HCT116 (cell line): ENCODE data around the gene AFAP1. TPM values are rescaled to one million over a fixed set of nuclear protein-coding genes. Genes with fewer than 3 reads are reported as not detected.

Experiments used
- ATAC-seq: fragments of 200-7000 bp; cut with Tn5 transposase; 2 replicates; pipeline ENCODE4 v1.9.1; 2020; ENCODE audit warnings: mild to moderate bottlenecking, moderate library complexity
- BruUV-seq: library from RNA; stranded (reverse); fragments of 400-500 nt; replicated peaks from 2 replicates; lab custom pipeline; 2021; lab: Mats Ljungman, UMichigan
- CTCF ChIA-PET: fragments of 300-600 bp; sonication (Branson Sonifier 250); formaldehyde crosslinking; loops from one replicate; lab custom pipeline; 2021; ENCODE audit warnings: antibody characterized with exemption; lab: Charles Lee
- POLR2A ChIA-PET: fragments of 300-600, 350-600 bp; sonication (Branson Sonifier 250); formaldehyde crosslinking; loops from one replicate; lab custom pipeline; 2021; ENCODE audit warnings: antibody characterized with exemption; lab: Charles Lee
- RAD21 ChIA-PET, 2 experiments: fragments of 300-600 bp; sonication (Branson Sonifier 250); formaldehyde crosslinking; loops; one replicate each; lab custom pipeline; 2023; ENCODE audit warnings: low total read pairs in 2 of 2; ENCODE audit not compliant: uncharacterized antibody in 2 of 2, unreplicated experiment in 2 of 2, low non-redundant PET in 1 of 2; lab: Charles Lee
- DNase-seq: peaks from one replicate; pipeline ENCODE4 v3.0.0-alpha.2; 2010; ENCODE audit warnings: low read depth, low spot score
- H2AFZ ChIP-seq: fragments of 200-600 bp; shearing (Covaris generic), sonication (generic); 2 replicates; pipeline ENCODE4 v1.6.1; 2017; ENCODE audit warnings: low read depth, mixed run types, mixed read lengths, antibody characterized with exemption, low read length; ENCODE audit not compliant: poor library complexity, severe bottlenecking
- H3K27ac ChIP-seq: 2 replicates; pipeline ENCODE4 v1.5.1; 2012; ENCODE audit warnings: low read depth, low read length
- H3K27me3 ChIP-seq: fragments of 200-600 bp; sonication (generic); 2 replicates; pipeline ENCODE4 v1.6.1; 2016; ENCODE audit warnings: mixed run types, low read length, mixed read lengths; ENCODE audit not compliant: insufficient read depth
- H3K36me3 ChIP-seq, 2 experiments: fragments of 200-500 bp in 1 of 2; fragments of 200-600 bp in 1 of 2; sonication (Bioruptor generic) in 1 of 2; sonication (generic) in 1 of 2; 2 replicates each; pipeline versions ENCODE4 v1.5.1 to v1.6.1; 2014 to 2016; ENCODE audit warnings: low read length in 2 of 2, inconsistent platforms in 1 of 2, mixed read lengths in 1 of 2, mixed run types in 1 of 2; ENCODE audit not compliant: insufficient read depth in 2 of 2, control insufficient read depth in 1 of 2
- H3K4me1 ChIP-seq, 2 experiments: fragments of 200-600 bp in 1 of 2; sonication (generic) in 1 of 2; 2 replicates each; pipeline versions ENCODE4 v1.5.1 to v1.6.1; 2012 to 2017; ENCODE audit warnings: low read length in 2 of 2, inconsistent platforms in 1 of 2, mild to moderate bottlenecking in 1 of 2, mixed read lengths in 1 of 2, mixed run types in 1 of 2, moderate library complexity in 1 of 2; ENCODE audit not compliant: insufficient read depth in 2 of 2, control insufficient read depth in 1 of 2
- H3K4me2 ChIP-seq: fragments of 200-600 bp; sonication (generic); 2 replicates; pipeline ENCODE4 v1.6.1; 2017; ENCODE audit warnings: mixed run types, low read length, mixed read lengths
- H3K4me3 ChIP-seq, 2 experiments: fragments of 200-600 bp in 1 of 2; sonication (generic) in 1 of 2; replicated peaks in 1 of 2; 2 replicates each; pipeline ENCODE4 v1.5.1; 2011 to 2016; ENCODE audit warnings: low read length in 2 of 2, control low read depth in 1 of 2, low read depth in 1 of 2, mild to moderate bottlenecking in 1 of 2, mixed read lengths in 1 of 2, mixed run types in 1 of 2
- H3K79me2 ChIP-seq: fragments of 200-600 bp; sonication (generic); 2 replicates; pipeline ENCODE4 v1.6.1; 2017; ENCODE audit warnings: mild to moderate bottlenecking, mixed run types, low read length, moderate library complexity, mixed read lengths; ENCODE audit not compliant: insufficient read depth
- H3K9ac ChIP-seq: fragments of 200-600 bp; sonication (generic); 2 replicates; pipeline ENCODE4 v1.6.1; 2016; ENCODE audit warnings: low read length, mixed read lengths
- H3K9me2 ChIP-seq: fragments of 200-600 bp; sonication (generic), shearing (Covaris generic); 2 replicates; pipeline ENCODE4 v1.6.1; 2017; ENCODE audit warnings: mixed run types, mild to moderate bottlenecking, moderate library complexity; ENCODE audit not compliant: insufficient read depth
- H3K9me3 ChIP-seq, 2 experiments: fragments of 200-500 bp in 1 of 2; fragments of 200-600 bp in 1 of 2; sonication (Bioruptor generic) in 1 of 2; sonication (generic) in 1 of 2; 2 replicates each; pipeline ENCODE4 v1.6.1; 2014 to 2017; ENCODE audit warnings: low read length in 2 of 2, mixed read lengths in 2 of 2, inconsistent platforms in 1 of 2, low read depth in 1 of 2, mild to moderate bottlenecking in 1 of 2, mixed run types in 1 of 2, moderate library complexity in 1 of 2; ENCODE audit not compliant: control insufficient read depth in 1 of 2, insufficient read depth in 1 of 2
- H4K20me1 ChIP-seq: fragments of 200-600 bp; sonication (generic), shearing (Covaris generic); 2 replicates; pipeline ENCODE4 v1.6.1; 2017; ENCODE audit warnings: mixed run types, mild to moderate bottlenecking, moderate library complexity; ENCODE audit not compliant: insufficient read depth
- CBX3 ChIP-seq: IDR thresholded peaks from 2 replicates; pipeline ENCODE4 v1.6.1; 2012; ENCODE audit warnings: low read depth
- CEBPB ChIP-seq: IDR thresholded peaks from 2 replicates; pipeline ENCODE4 v1.6.1; 2012; ENCODE audit warnings: low read depth
- CTCF ChIP-seq, 3 experiments: fragments of 200-600 bp in 1 of 3; sonication (generic) in 1 of 3; IDR thresholded peaks in 2 of 3; conservative IDR thresholded peaks in 1 of 3; 2 replicates each; pipeline ENCODE4 v1.5.1; 2012 to 2017; ENCODE audit warnings: low read depth in 2 of 3, low read length in 2 of 3, antibody characterized with exemption in 1 of 3, borderline replicate concordance in 1 of 3, control low read depth in 1 of 3, mild to moderate bottlenecking in 1 of 3, mixed read lengths in 1 of 3, mixed run types in 1 of 3, moderate library complexity in 1 of 3; ENCODE audit not compliant: insufficient read depth in 1 of 3
- EGR1 ChIP-seq: IDR thresholded peaks from 2 replicates; pipeline ENCODE4 v1.6.1; 2012; ENCODE audit warnings: low read depth
- ELF1 ChIP-seq: IDR thresholded peaks from 2 replicates; pipeline ENCODE4 v1.6.1; 2012; ENCODE audit warnings: low read depth, borderline replicate concordance
- EZH2 ChIP-seq: fragments of 200-600 bp; sonication (generic); IDR thresholded peaks from 2 replicates; pipeline ENCODE4 v1.6.1; 2017; ENCODE audit warnings: antibody characterized with exemption, mixed run types
- EZH2phosphoT487 ChIP-seq: fragments of 200-600 bp; IDR thresholded peaks from 2 replicates; pipeline ENCODE4 v1.6.1; 2018; ENCODE audit warnings: antibody characterized with exemption, borderline replicate concordance
- FOSL1 ChIP-seq: IDR thresholded peaks from 2 replicates; pipeline ENCODE4 v1.6.1; 2012; ENCODE audit warnings: low read depth
- JUND ChIP-seq: IDR thresholded peaks from 2 replicates; pipeline ENCODE4 v1.6.1; 2012
- POLR2A ChIP-seq: IDR thresholded peaks from 2 replicates; pipeline ENCODE4 v1.7.0; 2011; ENCODE audit warnings: borderline replicate concordance; ENCODE audit not compliant: insufficient read depth, insufficient read length; ENCODE audit errors: extremely low read depth
- REST ChIP-seq: IDR thresholded peaks from 2 replicates; pipeline ENCODE4 v1.6.1; 2012; ENCODE audit warnings: low read depth
- SIN3A ChIP-seq: IDR thresholded peaks from 2 replicates; pipeline ENCODE4 v1.6.1; 2012; ENCODE audit warnings: low read depth
- SRF ChIP-seq: IDR thresholded peaks from 2 replicates; pipeline ENCODE4 v1.6.1; 2012; ENCODE audit warnings: low read depth
- ZBTB33 ChIP-seq: IDR thresholded peaks from 2 replicates; pipeline ENCODE4 v1.6.1; 2011; ENCODE audit warnings: mild to moderate bottlenecking, low read length, moderate library complexity; ENCODE audit not compliant: insufficient replicate concordance; ENCODE audit errors: extremely low read depth
- ZFX ChIP-seq: fragments of 450-650 bp; IDR thresholded peaks from 2 replicates; pipeline ENCODE4 v1.6.1; 2017
- intact Hi-C: fragments of 100-400 bp; cut with micrococcal nuclease; formaldehyde crosslinking; loops from 2 replicates; pipeline ENCODE4 v1.10.0; 2022
- total RNA-seq: library from RNA; stranded (reverse); gene quantifications from one replicate; pipeline ENCODE4 v1.2.1, GENCODE V29; 2021; ENCODE audit not compliant: unreplicated experiment
- TF ChIP-seq, protein P1 (sequence below): IDR thresholded peaks from 2 replicates; pipeline ENCODE4 v1.6.1; 2012
- TF ChIP-seq, protein P2 (sequence below): IDR thresholded peaks from 2 replicates; pipeline ENCODE4 v1.6.1; 2012

Gene AFAP1
- total RNA-seq, 1 experiment from 2014 or later = 19.4 TPM

DNA sequence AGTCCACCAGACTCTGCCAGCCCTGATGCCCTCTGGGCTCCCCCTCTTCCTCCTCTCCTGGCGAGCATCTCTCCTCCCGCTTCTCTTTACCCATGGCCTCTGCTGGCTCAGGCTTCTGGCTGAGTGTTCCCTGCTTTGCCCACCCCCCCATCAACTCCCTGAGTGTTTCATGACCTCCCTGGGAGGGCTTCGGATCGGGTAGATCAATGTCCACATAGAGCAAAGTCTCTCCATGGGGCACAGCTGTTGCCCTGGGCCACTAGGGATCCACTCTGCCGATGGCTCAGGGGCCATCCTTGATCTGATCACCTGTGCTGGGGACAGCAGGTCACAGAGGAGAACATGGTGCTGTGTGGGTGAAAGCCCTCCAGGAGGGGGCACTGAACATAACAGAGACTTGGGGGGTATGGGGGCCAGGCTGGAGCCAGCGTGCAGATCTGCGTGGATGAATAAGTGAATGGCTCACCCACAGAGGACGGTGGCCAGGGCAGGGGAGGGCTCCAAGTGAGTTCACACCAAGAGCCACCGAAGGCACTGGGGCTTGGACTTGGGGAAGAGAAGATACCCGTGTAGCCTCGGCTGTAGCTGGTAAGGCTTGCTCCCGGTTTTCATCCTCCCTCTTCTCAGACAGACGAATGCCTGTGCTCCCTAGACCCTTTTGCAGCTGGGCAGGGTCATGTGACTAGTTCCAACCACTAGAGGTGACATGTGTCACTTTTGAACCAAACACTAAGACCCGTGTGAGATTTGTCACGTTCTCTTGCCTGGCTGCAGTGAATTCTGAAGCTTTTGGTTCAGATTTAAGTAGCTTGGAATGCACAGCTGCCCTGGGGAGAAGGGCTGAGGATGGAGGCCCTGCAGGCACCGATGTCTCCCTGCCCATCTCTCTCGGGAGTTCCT is 23.2 kb upstream of the AFAP1 start:
- intact Hi-C loops = no loop called here
- RAD21 ChIA-PET = no interaction called here
- TF ChIP-seq ZBTB33 = no peak
- TF ChIP-seq, protein P1, sequence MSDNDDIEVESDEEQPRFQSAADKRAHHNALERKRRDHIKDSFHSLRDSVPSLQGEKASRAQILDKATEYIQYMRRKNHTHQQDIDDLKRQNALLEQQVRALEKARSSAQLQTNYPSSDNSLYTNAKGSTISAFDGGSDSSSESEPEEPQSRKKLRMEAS = no peak
- no peak for TF ChIP-seq SIN3A
- no peak for TF ChIP-seq CEBPB
- TF ChIP-seq JUND = no peak
- no peak for TF ChIP-seq FOSL1
- no peak for TF ChIP-seq REST
- no peak for TF ChIP-seq ZFX
- TF ChIP-seq POLR2A = no peak
- no peak for TF ChIP-seq SRF
- no peak for TF ChIP-seq ELF1
- TF ChIP-seq, protein P2, sequence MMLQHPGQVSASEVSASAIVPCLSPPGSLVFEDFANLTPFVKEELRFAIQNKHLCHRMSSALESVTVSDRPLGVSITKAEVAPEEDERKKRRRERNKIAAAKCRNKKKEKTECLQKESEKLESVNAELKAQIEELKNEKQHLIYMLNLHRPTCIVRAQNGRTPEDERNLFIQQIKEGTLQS = no peak
- no peak for TF ChIP-seq CBX3
- TF ChIP-seq EZH2 = no peak
- TF ChIP-seq CTCF (IDR thresholded peaks at IDR 0.05 in 2 of 3, conservative IDR thresholded peaks at IDR 0.05 in 1 of 3; ENCODE audit: borderline replicate concordance in 1 of 3, insufficient read depth in 1 of 3, low read depth in 2 of 3, low read length in 2 of 3) = no peak
- TF ChIP-seq EGR1 = no peak
- TF ChIP-seq EZH2phosphoT487 = no peak
- DNase-seq (no peak), ATAC-seq (no peak)
- POLR2A ChIA-PET = no interaction called here
- Histone ChIP-seq H3K27ac (no peak overlapping the region), H3K36me3 (no peaks in the 10 kb centered on the region), H3K4me1 (peaks cover 5 to 38% of the 10 kb centered on the region in 2 experiments), H3K27me3 (no peaks in the 10 kb centered on the region), H4K20me1 (no peaks in the 10 kb centered on the region), H3K9ac (no peak overlapping the region), H3K4me2 (no peak overlapping the region), H3K79me2 (no peaks in the 10 kb centered on the region), H3K9me2 (no peaks in the 10 kb centered on the region), H3K4me3 (no peak overlapping the region), H3K9me3 (no peaks in the 10 kb centered on the region), H2AFZ (no peak overlapping the region)
- CTCF ChIA-PET = no interaction called here
- BruUV-seq = no TSS peak
